PC-9 (cell line): Measurements from ENCODE around the gene CHMP4B.

Source experiments
- EZH2 ChIP-seq: fragments of 200-600 bp; sonication (generic); IDR thresholded peaks from 2 replicates; pipeline ENCODE4 v1.8.0; 2017; ENCODE audit warnings: antibody characterized with exemption, low read depth
- TF ChIP-seq, protein P1 (sequence below): fragments of 200-600 bp; sonication (generic); conservative IDR thresholded peaks from 2 replicates; pipeline ENCODE4 v1.6.1; 2017; ENCODE audit warnings: mixed run types, antibody characterized with exemption, mild to moderate bottlenecking, moderate library complexity

DNA sequence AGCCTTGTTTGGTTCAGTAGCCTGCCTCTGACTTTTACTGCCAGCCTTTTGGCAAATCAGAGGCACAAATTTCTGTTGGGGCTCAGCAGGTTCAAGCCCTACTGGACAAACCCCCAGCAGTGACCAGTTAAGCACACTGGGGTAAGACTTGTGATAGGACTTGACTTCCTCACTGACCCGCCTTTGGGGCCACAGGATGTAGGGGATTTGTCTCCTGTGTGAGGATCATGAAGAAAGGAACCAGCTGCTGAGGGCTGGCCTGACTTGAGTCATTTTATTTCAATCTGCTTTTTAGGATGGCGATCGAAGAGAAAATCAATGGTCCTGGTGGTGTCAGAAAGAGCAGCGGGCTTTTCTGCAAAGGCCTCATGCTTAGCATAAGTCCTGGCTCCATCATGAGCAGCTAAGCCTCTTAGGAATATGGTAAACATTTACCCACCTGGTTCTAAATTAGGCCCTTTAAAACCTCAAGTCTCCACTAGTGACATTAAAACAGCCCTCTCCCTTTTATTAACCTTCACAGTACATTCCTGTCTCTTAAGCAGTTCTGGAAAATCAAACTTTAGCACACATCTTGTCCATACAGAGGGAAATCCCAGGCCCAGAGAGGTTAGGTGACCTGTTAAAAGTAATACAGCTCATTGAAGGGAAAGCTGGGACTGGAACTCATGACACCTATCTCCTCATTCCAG is 16.6 kb downstream of the CHMP4B start:
- no peak for TF ChIP-seq EZH2
- TF ChIP-seq, protein P1, sequence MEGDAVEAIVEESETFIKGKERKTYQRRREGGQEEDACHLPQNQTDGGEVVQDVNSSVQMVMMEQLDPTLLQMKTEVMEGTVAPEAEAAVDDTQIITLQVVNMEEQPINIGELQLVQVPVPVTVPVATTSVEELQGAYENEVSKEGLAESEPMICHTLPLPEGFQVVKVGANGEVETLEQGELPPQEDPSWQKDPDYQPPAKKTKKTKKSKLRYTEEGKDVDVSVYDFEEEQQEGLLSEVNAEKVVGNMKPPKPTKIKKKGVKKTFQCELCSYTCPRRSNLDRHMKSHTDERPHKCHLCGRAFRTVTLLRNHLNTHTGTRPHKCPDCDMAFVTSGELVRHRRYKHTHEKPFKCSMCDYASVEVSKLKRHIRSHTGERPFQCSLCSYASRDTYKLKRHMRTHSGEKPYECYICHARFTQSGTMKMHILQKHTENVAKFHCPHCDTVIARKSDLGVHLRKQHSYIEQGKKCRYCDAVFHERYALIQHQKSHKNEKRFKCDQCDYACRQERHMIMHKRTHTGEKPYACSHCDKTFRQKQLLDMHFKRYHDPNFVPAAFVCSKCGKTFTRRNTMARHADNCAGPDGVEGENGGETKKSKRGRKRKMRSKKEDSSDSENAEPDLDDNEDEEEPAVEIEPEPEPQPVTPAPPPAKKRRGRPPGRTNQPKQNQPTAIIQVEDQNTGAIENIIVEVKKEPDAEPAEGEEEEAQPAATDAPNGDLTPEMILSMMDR: no peak
